ENCODE data around the gene TMEM201.

GRCh38 chr1:9654834-9655723 is 66.4 kb downstream of the TMEM201 start:
- TF ChIP-seq CTCF (IDR thresholded peaks at IDR 0.05; ENCODE audit: low read length) (no peak), EZH2 (optimal IDR thresholded peaks at IDR 0.05; ENCODE audit: low read depth, low read length) (no peak)

All from MM.1S (cell line).